Measurements from ENCODE around the gene FAM234B.

Gene FAM234B

DNA sequence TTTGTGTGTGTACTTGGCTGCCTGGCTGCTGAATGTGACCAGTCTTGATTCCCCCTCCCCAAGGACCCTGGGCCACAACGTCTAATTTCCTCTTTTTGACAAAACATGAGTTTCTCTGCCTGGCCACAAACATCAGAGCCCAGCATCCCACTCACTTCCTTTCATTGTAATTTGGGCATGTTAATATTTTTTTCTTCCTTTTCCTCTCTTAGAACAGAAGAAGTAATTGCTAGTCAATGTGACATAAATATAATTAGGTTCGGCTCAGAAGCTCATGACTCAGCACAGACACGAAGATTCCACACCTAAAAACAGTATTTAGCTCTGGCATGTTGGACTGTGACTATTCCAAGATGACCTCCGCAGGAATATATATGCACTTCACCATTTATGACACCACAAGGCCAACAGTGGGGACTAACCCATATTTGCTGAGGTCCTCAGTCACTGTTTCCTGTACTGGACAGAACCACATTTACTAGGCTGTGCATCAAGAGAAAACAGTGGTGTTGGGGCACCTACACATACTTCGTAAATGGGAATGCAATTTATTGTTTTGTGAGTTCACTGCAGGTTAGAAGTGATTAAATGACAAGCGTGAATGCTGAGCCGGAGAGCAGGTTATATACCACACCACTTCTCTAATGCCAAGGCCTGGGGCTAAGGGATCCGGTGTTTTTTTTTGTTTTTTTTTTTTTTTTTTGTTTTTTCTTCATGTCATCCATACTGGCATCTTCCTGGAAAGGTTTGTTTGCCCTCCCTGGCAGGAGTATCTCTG is 55.1 kb downstream of the FAM234B start:
- peak overlapping the region; percentile 95 to 100 (median 99) for H3K27ac ChIP-seq
- peak overlapping the region; percentile 90 to 100 (median 93) for H3K9ac ChIP-seq
- no peak for TF ChIP-seq Cebpa-rat (IDR thresholded peaks at IDR 0.05)
- H3K9me3 ChIP-seq (replicated peaks in 1 of 11) = no peaks in the 10 kb centered on the region
- H3K4me1 ChIP-seq = peaks cover 71 to 95% (median 91%) of the 10 kb centered on the region in 10 experiments
- H4K20me1 ChIP-seq = no peaks in the 10 kb centered on the region
- H3K36me3 ChIP-seq = no peaks in the 10 kb centered on the region
- peak overlapping the region; percentile 69 to 99 (median 87) for H3K4me2 ChIP-seq
- H3K4me3 ChIP-seq = peak overlapping the region in 9 of 10 experiments; percentile 1 to 44 (median 31); a peak in 12 of 20 replicates
- no peaks in the 10 kb centered on the region for H3K27me3 ChIP-seq

DNA sequence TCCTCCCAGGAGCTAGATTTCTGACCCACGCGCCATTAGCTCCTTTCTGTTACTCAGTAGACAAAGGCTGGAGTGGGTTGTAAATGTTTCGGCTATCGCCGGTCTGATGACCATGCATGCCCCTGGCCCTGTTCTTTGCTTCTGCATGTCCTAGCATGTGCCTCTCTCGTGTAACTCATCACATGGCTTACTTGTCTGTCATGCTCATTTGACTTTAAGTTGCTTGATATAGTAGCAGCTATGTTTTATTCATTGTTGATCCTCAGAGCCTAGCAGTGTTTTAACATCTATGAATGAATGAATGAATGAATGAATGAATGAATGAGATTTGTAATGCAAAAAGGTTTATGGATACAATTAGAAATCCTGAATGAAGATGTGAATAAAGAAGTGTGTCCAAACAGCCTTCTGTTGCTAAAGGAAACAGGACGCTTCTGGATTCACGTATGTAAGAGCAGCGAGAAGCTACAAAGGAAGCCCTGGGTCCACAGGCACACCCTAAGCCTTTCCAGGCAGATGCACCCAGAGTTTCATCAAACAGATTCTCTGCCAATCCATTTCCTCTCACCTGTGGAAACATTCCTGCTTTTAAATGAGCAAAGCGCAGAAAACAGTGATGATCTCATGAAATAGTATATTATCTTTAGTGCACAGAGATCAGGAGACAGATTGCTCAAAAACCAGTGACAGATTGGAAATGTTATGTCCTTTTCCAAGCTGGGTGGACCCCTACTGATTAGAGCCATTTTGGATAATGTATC is 55.8 kb downstream of the FAM234B start:
- Histone ChIP-seq H3K9me3 (replicated peaks in 1 of 11) (peaks cover 0 to 2% (median 0%) of the 10 kb centered on the region in 11 experiments; a peak in 2 of 22 replicates), H4K20me1 (no peaks in the 10 kb centered on the region), H3K27me3 (no peaks in the 10 kb centered on the region), H3K9ac (peak overlapping the region; percentile 90 to 100 (median 93)), H3K4me3 (peak overlapping the region; percentile 24 to 54 (median 32); a peak in 16 of 20 replicates), H3K4me2 (peak overlapping the region; percentile 69 to 99 (median 87)), H3K4me1 (peaks cover 74 to 93% (median 90%) of the 10 kb centered on the region in 10 experiments), H3K36me3 (no peaks in the 10 kb centered on the region), H3K27ac (peak overlapping the region; percentile 95 to 100 (median 99))
- no peak for TF ChIP-seq Cebpa-rat (IDR thresholded peaks at IDR 0.05)

DNA sequence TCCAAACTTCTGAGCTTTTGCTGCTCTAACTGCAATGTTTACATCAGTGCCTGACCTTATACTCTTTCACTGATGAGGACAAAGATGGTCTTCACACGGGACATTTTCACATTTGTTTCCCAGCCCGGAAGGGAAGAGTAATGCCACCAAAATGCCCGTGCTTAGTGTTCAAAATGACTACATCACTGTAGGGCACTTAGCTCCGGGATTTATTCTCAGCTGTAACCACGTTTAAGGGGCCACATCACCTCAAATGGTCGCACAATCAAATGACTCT is 56.4 kb downstream of the FAM234B start:
- Histone ChIP-seq H3K27me3 (no peaks in the 10 kb centered on the region), H3K4me3 (peak overlapping the region; percentile 3 to 54 (median 30); a peak in 14 of 20 replicates), H3K9ac (peak overlapping the region; percentile 90 to 100 (median 93)), H4K20me1 (no peaks in the 10 kb centered on the region), H3K27ac (peak overlapping the region; percentile 95 to 100 (median 99)), H3K4me2 (peak overlapping the region; percentile 69 to 99 (median 87)), H3K9me3 (replicated peaks in 1 of 11) (peaks cover 0 to 7% (median 0%) of the 10 kb centered on the region in 11 experiments; a peak in 4 of 22 replicates), H3K4me1 (peaks cover 74 to 91% (median 86%) of the 10 kb centered on the region in 10 experiments), H3K36me3 (no peaks in the 10 kb centered on the region)
- no peak for TF ChIP-seq Cebpa-rat (IDR thresholded peaks at IDR 0.05)

DNA sequence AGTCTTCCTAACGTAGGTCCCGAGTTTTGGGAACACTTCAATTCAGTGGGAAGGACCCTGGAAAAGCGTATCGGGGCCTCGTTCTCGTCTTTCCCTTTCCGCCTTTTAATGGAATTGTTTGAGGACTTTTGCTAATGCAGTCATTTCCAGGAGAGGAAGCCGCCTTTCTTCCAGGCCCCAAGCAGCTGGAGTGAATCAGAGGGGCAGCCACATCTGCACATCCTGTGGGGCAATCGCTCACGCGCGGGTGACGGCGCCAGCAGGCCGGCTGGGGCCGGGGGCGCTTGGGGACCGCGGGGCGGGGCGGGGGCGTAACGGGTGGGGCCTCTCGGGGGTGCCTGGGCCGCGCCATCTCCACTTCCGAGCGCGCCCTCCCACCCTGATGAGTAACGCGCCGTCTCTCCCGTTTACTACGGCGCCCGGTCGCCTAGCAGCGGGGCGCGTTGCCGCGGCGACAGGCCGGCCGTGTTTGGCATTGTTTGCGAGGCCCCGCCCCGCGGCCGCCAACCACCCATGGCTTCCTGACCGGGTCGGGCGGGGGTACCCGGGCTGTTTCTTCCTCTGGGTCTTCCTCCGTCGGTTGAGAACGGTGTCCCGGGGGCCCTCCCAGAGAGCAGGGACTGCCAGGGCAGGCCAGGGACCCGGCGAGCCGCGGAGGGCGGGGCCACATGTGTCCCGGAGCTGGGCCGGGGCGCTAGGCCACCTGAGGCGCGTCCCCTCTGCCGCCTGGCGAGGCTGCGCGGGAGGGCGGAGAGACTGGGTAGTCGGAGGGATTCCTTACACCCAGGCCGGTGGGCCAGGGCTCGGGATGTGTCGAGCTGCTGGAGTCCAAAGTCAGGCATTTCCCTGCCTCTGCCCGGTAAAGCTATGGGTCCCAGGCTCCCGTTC is 56.9 kb downstream of the FAM234B start:
- Histone ChIP-seq H4K20me1 (no peaks in the 10 kb centered on the region), H3K27ac (peak overlapping the region; percentile 95 to 100 (median 99)), H3K36me3 (no peaks in the 10 kb centered on the region), H3K27me3 (no peaks in the 10 kb centered on the region), H3K4me3 (peak overlapping the region; percentile 50 to 75 (median 59)), H3K4me2 (peak overlapping the region; percentile 90 to 99 (median 93)), H3K4me1 (peaks cover 74 to 87% (median 82%) of the 10 kb centered on the region in 10 experiments), H3K9ac (peak overlapping the region; percentile 90 to 100 (median 95)), H3K9me3 (replicated peaks in 1 of 11) (peaks cover 0 to 8% (median 0%) of the 10 kb centered on the region in 11 experiments; a peak in 5 of 22 replicates)
- peak in 8 of 11 experiments; percentile 29 to 75 (median 60); a peak in 11 of 22 replicates for TF ChIP-seq Cebpa-rat (IDR thresholded peaks at IDR 0.05)

DNA sequence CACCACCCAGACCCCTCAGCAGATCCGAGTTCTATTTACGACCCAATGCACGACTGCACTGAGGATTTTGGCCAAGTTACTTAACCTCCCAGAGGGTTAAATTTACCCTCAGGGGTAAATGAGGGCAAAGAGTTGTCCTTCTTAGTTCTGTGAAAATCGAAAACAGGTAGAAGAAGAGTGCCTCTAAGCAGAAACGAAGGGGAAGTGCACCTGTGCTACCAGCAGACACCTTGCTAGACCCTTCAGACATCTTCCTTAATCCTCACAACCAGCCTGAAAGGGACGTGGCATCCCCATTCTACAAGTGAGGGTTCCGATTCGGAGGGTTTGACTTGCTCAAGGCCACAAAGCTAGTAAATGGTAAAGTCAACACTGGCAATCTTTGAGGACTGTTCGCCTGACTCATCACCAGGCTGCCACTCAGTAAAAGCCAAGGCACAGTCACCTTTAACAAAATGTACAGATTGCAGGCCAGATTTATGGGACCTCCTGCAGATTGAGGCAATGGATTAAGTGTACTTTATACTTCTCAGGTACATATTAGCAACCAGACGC is 57.7 kb downstream of the FAM234B start:
- peaks cover 0 to 8% (median 0%) of the 10 kb centered on the region in 11 experiments; a peak in 5 of 22 replicates for H3K9me3 ChIP-seq (replicated peaks in 1 of 11)
- no peaks in the 10 kb centered on the region for H3K36me3 ChIP-seq
- TF ChIP-seq Cebpa-rat (IDR thresholded peaks at IDR 0.05) = no peak
- no peaks in the 10 kb centered on the region for H3K27me3 ChIP-seq
- H3K9ac ChIP-seq = peak overlapping the region; percentile 90 to 100 (median 95)
- H4K20me1 ChIP-seq = no peaks in the 10 kb centered on the region
- H3K4me2 ChIP-seq = peak overlapping the region; percentile 80 to 99 (median 93)
- H3K4me1 ChIP-seq = peaks cover 71 to 79% (median 74%) of the 10 kb centered on the region in 10 experiments
- peak overlapping the region; percentile 95 to 100 (median 99) for H3K27ac ChIP-seq
- peak overlapping the region; percentile 50 to 75 (median 59) for H3K4me3 ChIP-seq

DNA sequence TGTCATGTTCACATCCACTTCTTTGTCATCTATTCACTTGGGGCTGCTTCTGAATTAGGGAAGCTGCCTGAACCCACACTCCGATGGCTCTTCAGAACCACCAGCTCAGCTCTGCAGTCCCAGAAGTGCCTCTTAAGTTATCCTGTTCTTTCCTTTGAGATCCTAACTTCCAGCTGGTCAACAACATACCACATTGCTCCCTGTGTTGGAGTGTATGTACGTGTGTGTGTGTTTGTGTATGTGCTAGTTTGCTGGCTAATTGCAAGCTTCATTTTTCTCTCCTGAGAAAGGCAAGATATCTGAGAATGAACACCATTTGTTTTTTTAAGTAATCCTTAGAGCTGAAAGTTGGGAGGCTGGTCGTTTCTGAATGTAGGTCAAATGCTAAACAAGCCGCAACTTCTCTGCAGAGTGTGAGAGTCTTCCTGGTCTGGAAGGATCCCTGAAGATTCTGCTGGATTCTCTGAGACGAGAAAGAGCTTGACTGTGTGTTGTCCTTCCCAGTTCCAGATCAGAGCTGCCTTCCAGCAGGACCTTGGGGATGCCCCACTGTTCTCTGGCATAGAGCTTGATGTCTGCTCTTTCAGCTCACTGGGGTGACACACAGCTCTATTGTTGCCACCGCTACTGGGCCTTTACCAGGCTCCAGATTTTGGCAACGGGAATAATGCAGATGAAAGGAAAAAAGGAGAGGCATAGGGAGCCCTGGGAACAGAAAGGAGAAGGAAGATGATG is 58.4 kb downstream of the FAM234B start:
- H3K27me3 ChIP-seq = no peaks in the 10 kb centered on the region
- TF ChIP-seq Cebpa-rat (IDR thresholded peaks at IDR 0.05) = no peak

DNA sequence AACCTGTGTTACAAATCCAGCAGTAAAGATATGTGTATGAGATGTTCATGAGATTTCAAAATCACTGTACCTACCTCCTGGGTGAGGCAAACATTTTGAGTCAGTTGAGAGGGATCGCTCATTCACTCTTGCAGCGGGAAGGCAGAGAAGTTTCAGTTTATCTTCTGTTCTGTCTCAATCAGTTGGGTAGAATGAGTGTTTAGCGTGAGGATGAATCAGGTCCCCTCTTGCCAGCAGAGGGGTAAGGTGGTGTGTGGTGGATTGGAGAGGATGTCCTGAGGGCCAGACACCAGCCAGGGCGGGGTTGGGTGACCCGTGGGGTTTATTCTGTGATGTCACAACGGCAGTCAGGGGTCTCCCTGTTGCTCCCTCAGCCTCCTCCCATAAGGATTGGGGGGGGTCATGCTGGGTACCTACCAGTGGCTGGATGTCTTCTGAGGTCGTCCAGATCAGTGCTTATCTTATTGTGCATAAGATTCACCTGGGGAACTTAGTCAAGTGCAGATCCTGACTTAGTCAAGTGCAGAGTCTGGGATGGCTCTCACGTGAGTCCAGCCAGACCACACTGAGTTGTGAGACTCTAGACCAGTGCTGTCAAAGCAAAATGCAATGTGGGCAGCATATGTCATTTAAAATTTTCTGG is 59.3 kb downstream of the FAM234B start, which contains the start of gene GSG1:
Gene GSG1, minus strand, starts transcription at position 277 of the 643 bp plus-strand sequence. Its CDS starts 155 bp downstream, at position 122.
- Histone ChIP-seq H3K36me3 (0 out of 22 replicates have a peak, but pooled peaks cover 0 to 3% (median 0%) of the 10 kb centered on the region in 11 experiments), H3K9me3 (replicated peaks in 1 of 11) (peaks cover 6 to 16% (median 10%) of the 10 kb centered on the region in 11 experiments), H3K27ac (peak within 1 kb of the TSS; percentile 95 to 100 (median 99)), H4K20me1 (no peaks in the 10 kb centered on the region), H3K27me3 (no peaks in the 10 kb centered on the region), H3K4me3 (0 out of 20 replicates have a peak within 1 kb of the TSS, but pooled peaks of 1 of the 10 experiments have one; percentile 67), H3K9ac (peak within 1 kb of the TSS; percentile 90 to 100 (median 95); a peak in 20 of 22 replicates), H3K4me2 (peak within 1 kb of the TSS; percentile 80 to 99 (median 93)), H3K4me1 (peaks cover 54 to 66% (median 58%) of the 10 kb centered on the region in 10 experiments)
- TF ChIP-seq Cebpa-rat (IDR thresholded peaks at IDR 0.05) = no peak

More for the DNA sequence above, 58.4 kb downstream of the FAM234B start:
- H4K20me1 ChIP-seq = no peaks in the 10 kb centered on the region
- H3K27ac ChIP-seq = peak overlapping the region; percentile 95 to 100 (median 99)
- H3K4me2 ChIP-seq = peak overlapping the region; percentile 80 to 99 (median 93)
- peak overlapping the region in 4 of 10 experiments; percentile 59 to 75 (median 64); a peak in 6 of 20 replicates for H3K4me3 ChIP-seq
- H3K36me3 ChIP-seq = no peaks in the 10 kb centered on the region
- peaks cover 0 to 8% (median 3%) of the 10 kb centered on the region in 11 experiments; a peak in 8 of 22 replicates for H3K9me3 ChIP-seq (replicated peaks in 1 of 11)
- peak overlapping the region; percentile 90 to 100 (median 95) for H3K9ac ChIP-seq
- H3K4me1 ChIP-seq = peaks cover 63 to 73% (median 67%) of the 10 kb centered on the region in 10 experiments
